HG02759 (cell line): ENCODE data around the gene PAIP2B.

Source experiments
- ATAC-seq: cut with Tn5 transposase; IDR thresholded peaks from one replicate; pipeline ENCODE4 v1.9.1; 2021; ENCODE audit warnings: mild to moderate bottlenecking, moderate library complexity; ENCODE audit not compliant: unreplicated experiment

Gene PAIP2B

GRCh38 chr2:71154279-71154678 is 72.6 kb downstream of the PAIP2B start:
- no peak for ATAC-seq

DNA sequence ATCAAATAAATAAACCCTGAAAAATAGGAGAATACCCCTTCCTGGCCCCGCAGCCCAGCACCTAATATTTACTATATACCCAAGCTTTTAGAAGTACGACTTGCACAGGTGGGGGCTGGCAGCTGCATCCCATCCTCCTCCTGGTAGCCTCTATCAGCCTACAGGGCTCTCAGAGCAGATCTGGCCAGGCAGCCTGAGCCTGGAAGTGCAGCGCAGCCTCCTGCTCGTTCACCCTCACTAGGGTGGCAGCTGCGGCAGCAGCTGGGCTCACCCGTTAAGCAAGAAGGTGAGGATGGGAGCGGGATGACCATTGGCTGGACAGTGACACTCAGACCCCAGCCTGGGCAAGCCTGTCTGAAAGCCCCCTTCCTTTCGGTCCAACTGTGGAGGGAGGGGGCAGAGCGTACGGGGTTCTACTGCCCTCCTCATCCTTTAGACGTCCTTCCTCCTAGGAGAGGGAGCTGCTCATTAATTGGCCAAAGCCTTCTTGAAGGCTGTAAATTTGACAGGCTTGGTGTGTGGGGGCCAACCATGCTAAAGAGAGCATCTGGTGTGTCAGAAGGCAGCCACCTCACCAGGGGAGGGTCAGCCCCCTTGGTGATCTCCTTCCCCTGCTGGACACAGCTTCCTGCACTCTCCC is 73.2 kb downstream of the PAIP2B start:
- no peak for ATAC-seq

DNA sequence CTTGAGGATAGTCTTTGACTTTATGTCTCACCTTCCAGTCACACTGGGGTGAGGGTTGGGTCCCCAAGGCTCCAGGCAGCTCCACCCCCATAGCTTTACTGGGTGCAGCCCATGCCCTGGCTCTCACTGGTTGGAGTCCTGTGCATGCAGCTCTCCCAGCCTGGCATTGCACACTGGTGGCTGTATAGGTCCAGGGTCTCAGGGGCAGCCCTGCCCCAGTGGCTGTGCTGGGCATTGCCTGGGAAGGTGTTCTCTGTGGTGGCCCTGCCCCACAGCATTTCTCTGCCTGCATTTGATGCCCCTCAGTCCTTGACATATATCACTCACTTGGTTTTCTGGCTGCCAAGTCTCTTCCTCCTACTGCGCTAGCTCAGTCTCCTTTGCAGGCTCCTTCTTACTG is 75.3 kb downstream of the PAIP2B start:
- no peak for ATAC-seq

DNA sequence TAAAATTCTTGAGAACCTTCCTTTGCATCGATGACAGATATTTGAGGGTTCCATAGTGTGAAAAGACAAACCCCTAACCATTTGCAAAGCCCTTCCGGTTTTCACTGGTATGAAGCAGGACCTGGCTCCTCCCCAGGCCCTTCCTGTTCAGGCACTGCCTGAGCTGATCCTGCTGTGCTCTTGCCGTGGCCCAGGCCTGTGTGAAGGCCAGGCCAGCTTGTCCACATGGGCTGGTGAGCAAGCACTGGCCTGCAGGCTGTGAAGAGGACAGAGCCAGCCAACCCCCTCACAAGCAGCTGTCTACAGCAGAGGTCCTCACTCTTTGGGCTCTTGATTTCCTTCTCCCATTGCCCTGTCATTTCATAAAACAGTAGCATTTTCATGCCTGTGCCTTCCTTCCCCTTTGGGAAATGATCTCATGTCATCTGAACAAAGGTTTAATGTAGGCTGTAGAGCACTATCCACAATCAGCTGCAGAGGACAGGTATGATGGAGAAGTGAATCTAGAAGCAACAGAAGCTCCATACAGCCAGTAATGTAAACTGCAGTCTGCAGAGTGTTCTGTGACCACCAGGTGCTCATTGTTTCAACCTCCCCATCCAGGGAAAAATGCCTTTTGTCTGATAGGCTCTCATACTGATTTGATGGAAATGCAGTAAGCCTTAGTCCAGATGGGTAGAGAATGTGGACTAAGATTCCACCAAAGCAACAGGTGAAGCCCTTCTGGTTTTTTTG is 76.7 kb downstream of the PAIP2B start:
- ATAC-seq: no peak

GRCh38 chr2:71148506-71149063 is 78.3 kb downstream of the PAIP2B start:
- ATAC-seq: no peak

DNA sequence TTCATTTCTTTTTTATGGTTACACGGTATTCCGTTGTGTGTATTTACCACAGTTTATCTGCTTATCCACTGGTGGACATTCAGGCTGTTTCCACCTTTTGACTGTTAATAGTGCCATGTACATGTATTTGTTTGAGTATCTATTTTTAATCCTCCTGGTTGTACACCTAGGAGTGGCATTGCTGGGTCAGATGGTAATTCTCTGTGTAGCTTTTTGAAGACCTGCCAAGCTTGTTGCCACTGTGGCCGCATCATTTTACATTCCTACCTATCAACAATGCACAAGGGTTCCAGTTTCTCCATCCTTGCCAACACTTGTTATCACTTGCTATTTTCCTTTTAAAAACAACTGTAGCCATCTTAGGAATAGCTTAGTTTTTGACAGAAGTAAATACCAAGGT is 83.1 kb downstream of the PAIP2B start:
- no peak for ATAC-seq

DNA sequence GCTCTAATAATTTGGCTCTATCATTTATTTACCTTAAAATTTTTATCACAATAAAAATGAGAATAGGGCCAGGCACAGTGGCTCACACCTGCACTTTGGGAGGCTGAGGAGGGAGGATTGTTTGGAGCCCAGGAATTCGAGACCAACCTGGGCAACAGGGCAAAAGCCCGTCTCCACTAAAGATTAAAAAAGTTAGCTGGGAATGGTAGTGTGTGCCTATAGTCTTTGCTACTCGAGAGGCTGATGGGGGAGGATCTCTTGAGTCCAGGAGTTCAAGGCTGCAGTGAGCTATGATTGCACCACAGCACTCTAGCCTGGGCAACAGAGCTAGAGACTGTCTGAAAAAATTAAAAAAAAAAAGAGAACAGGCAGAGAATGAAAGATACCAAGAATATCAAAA is 90.7 kb downstream of the PAIP2B start:
- ATAC-seq: no peak

DNA sequence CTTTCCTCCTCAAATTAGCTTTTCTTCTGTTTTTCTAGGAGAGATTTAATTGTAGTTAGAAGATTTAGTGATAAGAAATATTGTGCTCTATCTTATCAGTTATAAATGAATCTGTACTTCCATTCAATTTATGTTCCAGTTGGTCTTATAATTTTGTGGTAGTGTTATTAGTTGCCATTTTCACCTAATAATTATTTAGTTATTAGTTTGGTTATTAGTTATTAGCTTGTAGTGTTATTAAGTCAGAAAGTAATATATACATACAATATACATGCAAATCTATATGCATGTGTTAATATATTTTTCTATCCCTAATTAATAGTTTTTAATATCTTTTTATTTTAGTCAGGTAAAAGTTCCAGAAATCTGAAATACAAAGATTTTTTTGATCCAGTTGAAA is 93.3 kb downstream of the PAIP2B start:
- no peak for ATAC-seq
